Urothelium cell line (cell line): Measurements from ENCODE around the gene MEAK7.

Experiments
- DNase-seq: peaks from one replicate; pipeline ENCODE4 v3.0.0; 2011; ENCODE audit warnings: low spot score, mixed read lengths
- FAIRE-seq: peaks from 2 replicates; lab custom pipeline; 2011; peaks lifted over from hg19 to GRCh38; lab: Jason Lieb, UNC

MEAK7 gene

DNA sequence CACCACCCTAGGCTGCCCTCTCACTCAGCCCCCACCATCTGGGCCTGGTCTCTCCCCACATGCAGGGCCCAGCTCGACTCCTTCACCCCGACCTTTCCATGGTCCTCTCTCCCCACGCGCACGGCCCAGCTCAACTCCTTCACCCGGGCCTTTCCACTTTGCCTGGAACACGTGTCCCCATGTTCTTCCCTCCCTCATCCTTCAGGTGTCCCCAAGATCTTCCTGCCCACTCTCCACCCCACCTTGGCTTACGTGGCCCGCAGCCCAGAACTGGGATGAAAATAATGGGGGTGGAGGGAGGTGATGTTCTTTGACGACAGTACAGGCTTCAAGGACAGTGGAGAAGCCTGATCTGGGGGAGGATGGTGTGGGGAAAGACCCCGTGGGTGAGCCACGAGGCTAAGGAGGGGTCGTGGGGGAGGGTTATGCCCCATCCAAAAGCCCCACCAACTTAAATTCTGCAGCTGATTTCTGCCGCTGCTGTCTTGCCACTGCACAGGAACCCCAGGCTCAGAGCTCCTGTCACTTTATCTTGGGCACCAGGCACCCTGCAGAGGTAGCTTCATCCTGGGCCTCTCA lies 9.9 kb upstream of the MEAK7 start:
- DNase-seq (no peak), FAIRE-seq (no peak)

DNA sequence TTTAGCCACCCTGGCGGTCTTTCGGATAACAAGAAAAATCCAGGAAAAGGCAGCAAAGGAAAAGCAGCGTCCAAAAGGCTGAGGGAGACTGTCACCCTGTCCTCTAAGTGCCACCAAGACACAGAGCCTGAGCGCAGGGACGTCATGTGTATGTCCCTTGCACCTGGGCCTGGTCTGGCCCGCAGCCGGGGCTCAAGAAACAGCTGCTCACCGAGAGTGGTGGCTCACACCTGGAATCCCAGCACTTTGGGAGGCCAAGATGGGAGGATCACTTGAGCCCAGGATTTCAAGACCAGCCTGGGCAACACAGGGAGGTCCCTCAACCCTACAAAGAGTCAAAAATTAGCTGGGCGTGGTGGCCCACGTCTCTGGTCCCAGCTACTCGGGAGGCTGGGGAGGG lies 9.2 kb upstream of the MEAK7 start:
- DNase-seq = no peak
- no peak for FAIRE-seq

DNA sequence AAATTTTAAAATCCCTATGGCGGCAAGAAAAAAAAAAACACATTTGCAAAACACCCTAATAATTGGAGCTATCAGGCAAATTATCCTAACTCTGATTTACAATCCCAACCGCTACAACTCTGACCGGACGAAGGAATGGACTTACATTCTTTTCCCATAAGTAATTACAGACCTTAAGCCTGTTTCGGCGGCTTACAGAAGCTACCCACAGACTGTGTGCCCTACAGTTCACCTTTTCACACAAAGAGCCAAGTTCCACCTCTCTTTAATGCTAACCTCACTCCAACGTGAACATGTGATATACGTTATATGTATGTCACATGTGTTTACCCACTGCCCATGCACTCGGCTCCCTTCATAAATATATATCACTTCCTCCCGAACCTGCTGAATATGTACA lies 8.7 kb upstream of the MEAK7 start:
- DNase-seq (no peak), FAIRE-seq (no peak)

DNA sequence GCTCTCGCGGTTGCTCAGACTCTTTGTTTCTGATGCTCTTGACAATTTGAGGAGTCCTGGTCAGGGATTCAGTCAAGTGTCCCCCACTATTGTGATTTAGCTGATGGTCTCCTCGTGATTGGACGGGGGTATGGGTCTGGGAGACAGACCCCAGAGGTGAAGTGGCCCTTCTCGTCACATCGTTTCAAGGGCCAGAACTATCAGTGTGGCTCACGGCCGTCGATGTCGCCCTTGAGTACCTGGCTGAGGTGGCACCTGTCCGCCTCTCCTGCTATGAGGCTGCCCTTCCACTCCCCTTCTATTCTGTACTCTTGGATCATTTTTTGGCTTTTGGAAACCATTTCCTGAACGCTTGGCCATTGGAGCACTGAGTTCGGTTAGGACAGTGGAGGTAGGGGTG lies 7.4 kb upstream of the MEAK7 start:
- no peak for FAIRE-seq
- no peak for DNase-seq

DNA sequence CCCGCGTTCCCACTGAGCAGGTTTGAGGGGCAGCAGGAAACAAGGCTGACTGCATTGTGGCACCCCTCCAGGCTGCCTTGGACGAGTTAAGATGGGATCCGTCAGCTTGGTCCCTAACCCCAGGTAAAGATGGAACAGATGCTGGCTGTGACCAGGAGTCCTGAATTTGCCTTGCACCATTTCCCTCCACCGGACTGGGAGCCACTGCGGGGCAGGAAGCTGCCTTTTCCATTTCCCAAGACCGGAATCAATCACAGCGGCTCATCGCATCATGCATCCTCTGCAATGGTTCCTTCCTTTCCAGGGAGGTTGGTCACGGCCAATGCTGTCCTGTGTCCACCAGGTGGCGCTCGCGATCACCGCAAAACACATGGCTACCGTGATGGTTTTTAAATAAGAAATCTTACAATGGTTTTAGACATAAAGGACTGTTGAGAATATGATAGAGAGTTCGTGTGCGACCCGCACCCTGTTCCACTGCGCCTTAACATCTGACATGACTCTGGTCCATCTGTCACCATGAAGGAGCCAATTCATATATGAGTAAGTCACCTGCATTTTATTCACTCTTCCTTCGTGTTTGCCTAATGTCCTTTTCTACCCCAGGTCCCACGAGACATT lies 6.8 kb upstream of the MEAK7 start:
- FAIRE-seq = no peak
- peak; percentile 81 for DNase-seq

DNA sequence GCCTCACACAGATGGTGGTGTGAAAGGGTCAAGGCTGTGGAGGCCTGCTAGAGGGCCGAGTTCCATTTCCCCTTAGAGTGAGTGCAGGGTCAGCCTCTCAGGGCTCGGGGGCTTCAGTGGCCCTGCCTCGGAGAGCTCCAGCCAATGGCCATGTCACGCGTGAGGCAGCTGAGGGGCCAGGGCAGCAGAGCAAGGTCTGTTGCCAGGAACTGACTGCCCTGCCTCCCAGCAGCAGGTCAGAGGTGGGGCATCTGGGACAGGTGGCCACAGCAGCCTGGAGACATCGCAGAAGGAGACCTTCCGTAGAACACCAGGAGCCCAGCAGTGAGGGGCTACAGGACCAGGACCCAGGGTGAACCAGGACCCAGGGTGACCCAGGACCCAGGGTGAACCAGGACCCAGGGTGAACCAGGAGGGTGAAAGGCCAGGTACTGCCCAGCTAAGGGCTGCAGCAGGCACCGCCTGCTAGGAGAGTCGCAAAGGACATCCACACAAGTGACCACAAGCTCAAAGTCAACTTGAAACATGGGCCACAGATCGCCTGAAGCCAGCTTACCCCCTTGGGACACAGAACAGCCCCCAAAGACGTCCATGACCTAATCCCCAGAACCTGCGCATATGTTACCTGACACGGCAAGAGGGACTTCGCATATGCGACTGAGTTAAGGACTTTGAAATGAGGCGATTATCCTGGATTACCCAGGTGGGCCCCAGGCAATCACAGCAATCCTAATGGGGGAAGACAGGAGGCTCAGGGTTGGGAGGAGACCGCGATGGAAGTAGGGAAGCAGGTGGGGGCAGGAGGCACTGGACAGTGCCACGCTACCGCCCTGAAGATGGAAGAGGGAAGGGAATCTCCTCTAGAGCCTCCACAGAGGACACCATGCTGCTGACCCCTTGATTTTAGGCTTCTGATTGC lies 4.8 kb upstream of the MEAK7 start:
- DNase-seq = no peak
- no peak for FAIRE-seq

DNA sequence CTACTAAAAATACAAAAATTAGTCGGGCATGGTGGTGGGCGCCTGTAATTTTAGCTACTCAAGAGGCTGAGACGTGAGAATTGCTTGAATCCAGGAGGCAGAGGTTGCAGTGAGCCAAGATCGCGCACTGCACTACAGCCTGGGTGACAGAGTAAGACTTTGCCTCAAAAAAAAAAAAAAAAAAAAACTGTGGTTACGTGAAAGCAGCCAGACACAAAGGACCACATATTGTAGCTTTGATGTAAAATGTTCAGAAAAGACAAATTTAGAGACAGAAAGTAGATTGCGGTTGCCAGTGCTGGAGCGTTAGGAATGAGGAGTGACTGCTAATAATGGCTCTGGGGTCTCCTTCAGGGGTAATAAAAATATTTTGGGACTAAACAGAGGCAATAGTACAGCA lies 4.0 kb upstream of the MEAK7 start:
- FAIRE-seq (no peak), DNase-seq (no peak)

DNA sequence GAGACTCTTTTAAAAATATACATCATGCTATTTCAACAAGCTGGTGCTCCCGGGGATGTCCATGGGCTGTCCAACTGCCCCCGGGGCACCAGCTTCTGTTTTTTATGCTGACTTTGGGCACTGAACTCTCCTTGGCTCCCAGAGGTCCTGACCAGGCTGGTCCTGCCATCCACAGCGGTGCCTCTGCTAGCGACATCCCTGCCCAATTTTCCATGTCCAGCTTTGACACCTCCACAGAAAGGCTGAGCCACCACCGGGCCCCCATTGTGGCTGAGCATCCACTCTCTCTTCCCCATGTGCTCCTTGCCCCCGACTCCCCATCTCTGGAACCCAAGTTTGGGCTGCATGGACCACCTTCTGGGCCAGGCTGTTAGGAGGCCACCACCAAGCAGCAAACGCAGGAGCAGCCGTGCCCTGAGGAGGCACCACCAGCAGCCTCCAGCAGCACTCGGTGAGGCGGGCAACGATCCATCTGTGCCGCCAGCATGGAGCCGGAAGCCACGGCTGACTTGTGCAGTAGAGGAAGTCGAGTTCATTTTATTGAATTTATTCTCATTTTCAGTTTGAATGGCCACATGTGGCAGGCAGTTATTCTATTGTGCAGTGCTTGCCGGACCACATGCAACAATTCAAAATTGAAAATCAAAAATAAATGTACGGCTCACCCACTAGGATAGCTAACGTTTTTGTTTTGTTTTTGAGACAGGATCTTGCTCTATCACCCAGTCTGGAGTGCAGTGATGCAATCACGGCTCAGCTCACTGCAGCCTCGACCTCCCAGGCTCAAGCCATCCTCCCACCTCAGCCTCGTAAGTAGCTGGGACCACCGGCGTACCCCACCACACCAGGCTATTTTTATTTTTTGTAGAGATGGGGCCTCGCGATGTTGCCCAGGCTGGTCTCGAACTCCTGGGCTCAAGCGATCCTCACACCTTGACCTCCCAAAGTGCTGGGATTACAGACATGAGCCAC lies 2.8 kb upstream of the MEAK7 start:
- no peak for DNase-seq
- FAIRE-seq = no peak

DNA sequence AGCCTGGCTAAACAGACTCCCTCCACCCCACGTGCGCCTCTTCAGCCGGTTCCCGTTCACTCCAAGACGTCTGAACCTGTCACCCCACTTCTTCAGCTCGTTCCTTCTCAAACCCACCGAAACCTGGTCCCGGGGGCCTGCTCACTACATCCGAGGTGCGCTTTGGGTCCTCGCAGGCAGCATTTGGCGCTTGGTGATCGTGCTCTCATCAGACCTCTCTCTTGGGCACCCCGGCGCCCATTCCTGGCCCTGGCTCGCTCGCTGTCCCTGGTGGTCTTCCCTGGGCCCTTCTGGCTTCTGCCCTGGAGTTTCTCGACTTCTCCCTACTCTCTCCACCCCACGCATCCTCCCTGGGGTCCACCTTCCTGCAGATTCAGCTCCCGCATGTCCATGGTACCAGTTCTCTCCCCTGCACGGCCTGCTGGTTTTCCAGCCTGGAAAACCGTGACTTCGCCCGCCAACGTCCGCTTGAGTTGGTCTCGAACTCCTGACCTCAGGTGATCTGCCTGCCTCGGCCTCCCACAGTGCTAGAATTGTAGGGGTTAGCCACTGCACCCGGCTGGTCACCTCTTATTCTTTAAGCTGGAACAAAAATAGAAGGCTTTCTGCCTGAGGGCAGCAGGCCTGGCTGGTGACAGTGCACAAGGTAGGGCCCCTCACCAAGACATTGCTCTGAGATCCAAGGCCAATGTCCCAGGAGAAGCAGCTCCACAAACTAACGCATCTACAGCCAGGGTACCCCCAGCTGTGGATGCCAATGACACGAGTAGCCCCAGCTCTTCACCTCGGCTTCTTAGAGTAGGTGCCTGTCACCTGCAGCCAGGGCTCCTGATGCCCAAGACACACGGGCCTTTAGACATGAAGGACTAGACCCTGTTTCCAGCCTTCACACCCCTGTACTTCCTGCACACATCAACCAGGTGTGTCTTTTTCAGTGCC lies 1.1 kb upstream of the MEAK7 start:
- FAIRE-seq (no peak), DNase-seq (no peak)

DNA sequence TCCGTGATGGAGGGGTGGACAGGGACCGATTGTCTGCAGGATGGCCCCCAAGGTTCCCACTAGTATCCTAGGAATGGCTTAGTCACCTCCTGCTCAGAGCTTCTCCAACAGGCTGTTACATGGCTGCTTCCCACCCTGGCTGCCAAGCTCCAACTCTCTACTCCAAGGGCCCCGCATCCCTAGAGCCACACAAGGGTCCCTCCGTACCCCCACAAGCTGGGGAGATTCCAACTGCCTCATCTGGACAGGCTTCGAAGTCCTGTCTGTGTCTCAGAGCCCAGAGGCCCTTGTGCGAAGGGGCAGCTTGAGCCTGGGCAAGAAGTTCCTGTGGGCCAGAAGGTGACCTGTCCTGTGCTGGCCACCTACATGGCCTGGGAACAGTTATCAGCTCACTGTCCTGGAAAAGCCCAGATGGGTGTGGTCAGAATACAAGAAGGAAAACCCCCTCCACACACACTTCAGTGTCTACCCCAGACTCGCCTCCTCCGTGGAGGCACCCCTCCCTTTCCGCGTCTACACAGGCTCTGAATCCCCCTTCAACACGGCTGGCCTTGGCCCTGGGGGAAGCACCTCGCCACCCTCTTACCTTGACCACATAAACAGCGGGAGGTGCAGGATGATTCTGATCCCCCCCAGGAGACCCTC lies 586 bp downstream of the MEAK7 start:
- peak; percentile 21 for DNase-seq

DNA sequence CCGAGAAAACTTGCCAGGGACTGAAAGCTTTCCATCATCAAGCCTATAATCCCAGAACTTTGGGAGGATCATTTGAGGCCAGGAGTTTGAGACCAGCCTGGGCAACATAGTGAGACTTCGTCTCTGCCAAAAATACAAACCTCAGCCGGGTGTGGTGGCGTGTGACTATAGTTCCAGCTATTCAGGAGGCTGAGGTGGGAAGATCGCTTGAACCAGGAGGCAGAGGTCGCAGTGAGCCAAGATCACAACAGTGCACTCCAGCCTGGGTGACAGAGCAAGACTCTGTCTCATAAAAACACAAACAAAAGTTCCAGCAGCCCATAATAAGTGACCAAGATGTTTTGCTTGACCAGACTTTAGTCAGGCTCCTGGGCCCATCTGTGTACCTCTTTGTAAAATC lies 1.9 kb downstream of the MEAK7 start:
- FAIRE-seq (no peak), DNase-seq (no peak)

More for the DNA sequence above, 586 bp downstream of the MEAK7 start:
- FAIRE-seq = no peak

DNA sequence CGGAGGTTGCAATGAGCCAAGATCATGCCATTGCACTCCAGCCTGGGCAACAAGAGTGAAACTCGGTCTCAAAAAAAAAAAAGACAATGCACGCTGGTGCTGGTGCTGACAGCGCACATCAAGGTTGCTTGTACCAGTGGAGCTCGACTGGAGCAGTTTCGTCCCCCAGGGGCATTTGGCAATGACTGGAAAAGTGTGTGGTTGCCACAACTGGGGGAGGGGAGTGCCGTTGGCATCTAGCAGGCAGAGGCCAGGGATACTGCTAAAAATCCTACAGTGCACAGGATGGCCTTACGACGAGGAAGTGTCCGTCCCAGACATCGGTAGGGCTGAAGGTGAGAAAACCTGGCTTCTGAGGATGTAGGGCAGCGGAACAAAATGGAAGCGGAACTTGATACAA lies 2.4 kb downstream of the MEAK7 start:
- no peak for DNase-seq
- FAIRE-seq = no peak

DNA sequence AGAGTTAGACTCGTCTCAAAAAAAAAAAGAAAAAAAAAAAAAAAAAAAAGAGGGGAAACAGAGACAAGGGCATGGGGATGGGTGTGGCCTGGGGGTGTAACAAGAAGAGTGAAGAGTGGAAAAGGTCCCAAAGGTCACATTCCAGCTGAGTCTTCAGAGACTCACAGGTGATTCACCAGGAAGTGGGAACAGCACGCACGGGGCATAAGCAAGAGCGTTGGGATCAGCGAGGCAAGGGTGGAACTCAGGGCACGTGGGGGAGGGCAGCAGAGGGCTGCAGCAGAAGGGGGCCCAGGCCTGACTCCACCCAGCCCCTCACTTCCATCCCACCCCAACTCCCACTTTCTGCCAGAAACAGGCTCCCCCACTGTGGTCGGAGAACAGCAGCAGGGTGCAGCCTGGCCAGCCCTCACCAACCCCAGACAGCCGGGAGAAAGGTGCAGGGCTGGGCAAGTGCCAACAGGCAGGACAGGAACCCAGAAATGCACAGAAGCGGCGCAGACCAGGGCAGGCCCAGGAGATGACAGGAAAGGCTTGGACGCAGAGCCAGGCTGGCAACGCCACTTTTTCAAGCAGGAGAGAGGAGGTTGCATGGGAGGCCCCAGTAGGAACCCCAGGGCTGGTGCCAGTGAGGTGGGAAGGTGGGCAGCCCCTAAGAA lies 3.3 kb downstream of the MEAK7 start:
- DNase-seq = peak; percentile 88
- FAIRE-seq = no peak

DNA sequence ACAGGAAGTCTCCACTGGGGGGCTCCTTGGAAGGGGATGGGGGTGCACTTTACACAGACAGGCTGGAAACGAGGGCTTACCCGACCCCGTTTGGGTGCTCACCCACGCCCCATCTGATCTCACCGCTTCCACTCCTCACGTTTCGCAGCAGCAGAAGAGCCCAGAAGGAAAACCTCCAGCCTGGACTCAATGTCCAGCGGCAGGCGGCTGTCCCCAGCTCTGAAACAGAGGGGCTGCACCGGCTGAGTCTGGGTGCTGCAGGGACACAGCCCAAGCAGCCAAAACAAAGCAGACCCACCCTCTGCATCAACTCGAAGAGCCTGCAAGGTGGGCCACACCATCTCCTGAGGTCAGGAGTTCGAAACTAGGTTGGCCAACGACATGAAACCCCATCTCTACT lies 3.9 kb downstream of the MEAK7 start:
- no peak for DNase-seq
- no peak for FAIRE-seq

DNA sequence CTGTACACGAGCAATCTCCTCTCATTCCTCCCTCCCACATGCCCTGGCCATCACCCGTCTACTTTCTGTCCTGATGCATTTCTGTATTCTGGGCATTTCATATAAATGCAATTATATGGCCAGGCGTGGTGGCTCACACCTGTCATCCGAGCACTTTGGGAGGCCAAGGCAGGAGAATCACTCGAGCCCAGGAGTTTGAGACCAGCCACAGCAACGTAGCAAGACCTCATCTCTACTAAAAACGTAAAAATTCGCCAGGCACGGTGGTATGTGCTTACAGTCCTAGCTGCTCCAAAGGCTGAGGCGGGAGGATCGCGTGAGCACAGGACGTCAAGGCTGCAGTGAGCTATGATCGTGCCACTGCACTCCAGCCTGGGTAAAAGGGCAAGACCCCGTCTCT lies 4.8 kb downstream of the MEAK7 start:
- DNase-seq (no peak), FAIRE-seq (no peak)

DNA sequence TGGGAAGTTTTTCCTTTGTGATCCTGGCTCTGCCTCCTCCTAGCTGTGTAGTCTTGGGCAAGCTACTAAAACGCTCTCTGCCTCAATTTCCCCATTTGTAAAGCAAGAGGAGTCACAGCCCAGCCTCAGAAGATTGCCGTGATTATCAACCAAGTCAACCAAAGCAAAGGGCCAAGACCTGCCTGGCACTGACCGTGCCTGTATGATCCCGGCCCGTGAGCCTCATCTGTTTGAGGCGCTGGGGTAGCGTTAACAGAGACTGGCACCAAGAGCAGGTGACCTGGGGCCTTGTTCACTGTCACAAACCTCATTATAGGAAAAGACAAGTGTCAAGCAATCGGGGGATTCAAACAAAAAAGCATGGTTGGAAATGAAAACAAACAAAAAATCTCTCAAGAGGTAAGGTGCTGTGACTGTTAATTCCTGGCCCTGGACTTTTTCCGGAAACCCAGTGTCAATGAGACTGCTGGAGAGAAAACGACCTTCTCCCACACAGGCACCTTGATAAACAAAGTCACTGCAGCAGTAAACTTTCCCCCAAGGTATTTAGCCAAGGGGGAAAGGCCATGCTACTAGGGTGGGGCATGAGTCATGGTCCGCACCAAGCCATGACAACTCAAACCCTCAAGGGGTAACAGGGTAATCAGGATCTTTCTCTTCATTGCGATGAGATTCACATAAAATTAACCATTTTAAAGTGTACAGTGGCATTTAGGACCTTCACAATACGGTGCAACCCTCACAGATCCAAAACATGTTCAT lies 5.4 kb downstream of the MEAK7 start:
- FAIRE-seq (no peak), DNase-seq (no peak)

DNA sequence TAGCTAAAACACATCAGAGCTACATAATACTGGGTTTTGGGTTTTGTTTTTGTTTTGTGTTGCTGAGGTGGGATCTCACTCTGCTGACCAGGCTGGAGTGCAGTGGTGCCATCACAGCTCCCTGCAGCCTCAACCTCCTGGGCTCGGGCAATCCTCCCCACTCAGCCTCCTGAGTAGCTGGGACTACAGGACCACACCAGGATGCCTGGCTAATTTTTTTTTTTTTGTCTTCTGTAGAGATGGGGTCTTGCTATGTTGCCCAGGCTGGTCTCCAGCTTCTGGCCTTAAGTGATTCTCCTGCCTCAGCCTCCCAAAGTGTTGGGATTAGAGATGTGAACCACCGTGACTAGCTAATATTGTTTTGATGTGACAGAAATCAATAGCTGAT lies 6.2 kb downstream of the MEAK7 start:
- no peak for FAIRE-seq
- no peak for DNase-seq
